Retina (tissue), 1 donor: ENCODE data around the gene DAD1.

ENCODE experiments used
- DNase-seq: peaks from one replicate; pipeline ENCODE4 v3.0.0-alpha.2; 2016

Gene DAD1

GRCh38 chr14:22533739-22534359 is 55.2 kb downstream of the DAD1 start:
- DNase-seq, result no peak

- DNase-seq, result no peak
Measured at GRCh38 chr14:22533057-22533704, 55.8 kb downstream of the DAD1 start.

GRCh38 chr14:22532345-22533056 is 56.5 kb downstream of the DAD1 start:
- DNase-seq, result no peak

- DNase-seq, result no peak
Measured at GRCh38 chr14:22531451-22532344, 57.3 kb downstream of the DAD1 start.

GRCh38 chr14:22530127-22530526 is 58.9 kb downstream of the DAD1 start:
- no peak for DNase-seq

- no peak for DNase-seq
Measured at GRCh38 chr14:22526744-22527143, 62.3 kb downstream of the DAD1 start.

- DNase-seq, result no peak
Measured at GRCh38 chr14:22526218-22526617, 62.8 kb downstream of the DAD1 start.

- no peak for DNase-seq
Measured at GRCh38 chr14:22524784-22525161, 64.3 kb downstream of the DAD1 start.

- DNase-seq, result no peak
Measured at GRCh38 chr14:22524115-22524783, 64.8 kb downstream of the DAD1 start.

- DNase-seq, result no peak
Measured at GRCh38 chr14:22523283-22523682, 65.7 kb downstream of the DAD1 start.

GRCh38 chr14:22522466-22522957 is 66.5 kb downstream of the DAD1 start:
- no peak for DNase-seq

- DNase-seq, result no peak
Measured at GRCh38 chr14:22521449-22522239, 67.4 kb downstream of the DAD1 start.

- DNase-seq, result no peak
Measured at GRCh38 chr14:22520796-22521195, 68.2 kb downstream of the DAD1 start.

GRCh38 chr14:22519877-22520685 is 68.9 kb downstream of the DAD1 start:
- DNase-seq, result no peak

GRCh38 chr14:22518073-22518472 is 71.0 kb downstream of the DAD1 start:
- DNase-seq, result no peak

- DNase-seq, result no peak
Measured at GRCh38 chr14:22517117-22517720, 71.8 kb downstream of the DAD1 start.

- no peak for DNase-seq
Measured at GRCh38 chr14:22515929-22516328, 73.1 kb downstream of the DAD1 start.
